Measurements from ENCODE around the gene MAJIN.
"Not testable (repeated sequence)": the region's sequence is repeated elsewhere in the genome, so short reads cannot be mapped to it uniquely, and the experiment has no call there.

DNA sequence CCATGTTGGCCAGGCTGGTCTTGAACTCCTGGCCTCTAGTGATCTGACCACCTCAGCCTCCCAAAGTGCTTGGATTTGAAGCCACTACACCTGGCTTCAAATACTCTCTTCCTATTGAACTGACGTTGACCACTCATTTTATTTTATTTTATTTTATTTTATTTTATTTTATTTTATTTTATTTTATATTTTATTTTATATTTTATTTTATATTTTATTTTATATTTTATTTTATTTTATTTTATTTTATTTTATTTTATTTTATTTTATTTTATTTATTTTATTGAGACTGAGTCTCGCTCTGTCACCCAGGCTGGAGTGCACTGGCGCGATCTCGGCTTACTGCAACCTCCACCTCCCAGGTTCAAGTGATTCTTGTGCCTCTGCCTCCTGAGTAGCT is 11.4 kb upstream of the MAJIN start:
- not testable (repeated sequence) for TF ChIP-seq ZNF658 (tag by site-specific recombination; IDR thresholded peaks at IDR 0.05); ZNF677 (tag by site-specific recombination; IDR thresholded peaks at IDR 0.05); ZNF394 (tag by site-specific recombination; IDR thresholded peaks at IDR 0.05; ENCODE audit: borderline replicate concordance); ZNF24 (tag by site-specific recombination; IDR thresholded peaks at IDR 0.05); YY1 (tag by site-specific recombination; IDR thresholded peaks at IDR 0.05); SP2 (tag by site-specific recombination; IDR thresholded peaks at IDR 0.05)
- TF ChIP-seq, protein P1, sequence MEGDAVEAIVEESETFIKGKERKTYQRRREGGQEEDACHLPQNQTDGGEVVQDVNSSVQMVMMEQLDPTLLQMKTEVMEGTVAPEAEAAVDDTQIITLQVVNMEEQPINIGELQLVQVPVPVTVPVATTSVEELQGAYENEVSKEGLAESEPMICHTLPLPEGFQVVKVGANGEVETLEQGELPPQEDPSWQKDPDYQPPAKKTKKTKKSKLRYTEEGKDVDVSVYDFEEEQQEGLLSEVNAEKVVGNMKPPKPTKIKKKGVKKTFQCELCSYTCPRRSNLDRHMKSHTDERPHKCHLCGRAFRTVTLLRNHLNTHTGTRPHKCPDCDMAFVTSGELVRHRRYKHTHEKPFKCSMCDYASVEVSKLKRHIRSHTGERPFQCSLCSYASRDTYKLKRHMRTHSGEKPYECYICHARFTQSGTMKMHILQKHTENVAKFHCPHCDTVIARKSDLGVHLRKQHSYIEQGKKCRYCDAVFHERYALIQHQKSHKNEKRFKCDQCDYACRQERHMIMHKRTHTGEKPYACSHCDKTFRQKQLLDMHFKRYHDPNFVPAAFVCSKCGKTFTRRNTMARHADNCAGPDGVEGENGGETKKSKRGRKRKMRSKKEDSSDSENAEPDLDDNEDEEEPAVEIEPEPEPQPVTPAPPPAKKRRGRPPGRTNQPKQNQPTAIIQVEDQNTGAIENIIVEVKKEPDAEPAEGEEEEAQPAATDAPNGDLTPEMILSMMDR (tag by site-specific recombination; IDR thresholded peaks at IDR 0.05), result not testable (repeated sequence)

All from HEK293 (cell line).